HepG2 (cell line): Measurements from ENCODE around the gene TRPV2. TPM values are rescaled to one million over a fixed set of nuclear protein-coding genes. Genes with fewer than 3 reads are reported as not detected.

Source experiments
- AGO2 ChIP-seq: fragments of 200-400 bp; formaldehyde crosslinking; optimal IDR thresholded peaks from 2 replicates; pipeline ENCODE3; 2017; ENCODE audit warnings: mild to moderate bottlenecking, low read depth, low read length, moderate library complexity
- FOXA3 ChIP-seq: IDR thresholded peaks from 2 replicates; pipeline ENCODE4 v1.6.1; 2016; ENCODE audit warnings: missing genetic modification reagents, missing compliant biosample characterization
- LCORL ChIP-seq, 2 experiments: fragments of 450-650 bp in 1 of 2; sonication (generic) in 1 of 2; formaldehyde crosslinking in 1 of 2; IDR thresholded peaks; 2 replicates each; pipeline versions ENCODE4 v1.5.0 to v1.6.1; 2017 to 2020; ENCODE audit warnings: antibody characterized with exemption in 1 of 2, missing genetic modification reagents in 1 of 2
- NCOR1 ChIP-seq: fragments of 200-600 bp; sonication (generic); IDR thresholded peaks from 2 replicates; pipeline ENCODE4 v1.7.0; 2017; ENCODE audit warnings: antibody characterized with exemption, low read length, borderline replicate concordance
- POLR2A ChIP-seq, 2 experiments: IDR thresholded peaks; 2 replicates each; pipeline ENCODE4 v1.6.1; 2011; ENCODE audit warnings: low read depth in 2 of 2, low read length in 2 of 2, mild to moderate bottlenecking in 1 of 2, moderate library complexity in 1 of 2; ENCODE audit not compliant: insufficient read depth in 1 of 2
- POLR2AphosphoS2 ChIP-seq: IDR thresholded peaks from 2 replicates; pipeline ENCODE4 v1.6.1; 2011; ENCODE audit warnings: low read depth, low read length, improper control_type of control experiment
- RFX3 ChIP-seq: IDR thresholded peaks from 2 replicates; pipeline ENCODE4 v1.6.1; 2016; ENCODE audit warnings: missing biosample characterization, missing genetic modification reagents
- ZNF652 ChIP-seq: IDR thresholded peaks from 2 replicates; pipeline ENCODE4 v1.6.1; 2016; ENCODE audit warnings: low read depth, borderline replicate concordance
- ZNF747 ChIP-seq: sonication (generic); formaldehyde crosslinking; IDR thresholded peaks from 2 replicates; pipeline ENCODE4 v1.8.1; 2023; ENCODE audit warnings: missing genetic modification reagents, mild to moderate bottlenecking, borderline replicate concordance
- ZNF891 ChIP-seq: sonication (generic); formaldehyde crosslinking; IDR thresholded peaks from 2 replicates; pipeline ENCODE4 v1.5.0; 2020; ENCODE audit warnings: mild to moderate bottlenecking, missing genetic modification reagents
- polyA plus RNA-seq, 8 experiments: library from polyadenylated mRNA; depleted of rRNA in 3 of 8; stranded (reverse) in 7 of 8; unstranded in 1 of 8; fragments of >200 nt; fragmentation: Illumina TruSeq in 4 of 8; extraction: Trizol in 4 of 8; gene quantifications; 2 replicates each; pipeline versions ENCODE4 v1.2.1 to v1.2.3, GENCODE V29; 2011 to 2016; ENCODE audit warnings: low read depth in 4 of 8, missing spikeins in 1 of 8, mixed read lengths in 1 of 8; ENCODE audit not compliant: insufficient read depth in 1 of 8
- total RNA-seq, 5 experiments: library from RNA; depleted of rRNA; stranded (reverse); fragments of >200 nt; fragmentation: Illumina TruSeq; extraction: Trizol; gene quantifications; 2 replicates each; pipeline ENCODE4 v1.2.3, GENCODE V29; 2016; ENCODE audit warnings: low read depth in 1 of 5
- TF ChIP-seq, protein P1 (sequence below): sonication (generic); formaldehyde crosslinking; IDR thresholded peaks from 2 replicates; pipeline ENCODE4 v1.5.1; 2020; ENCODE audit warnings: missing genetic modification reagents, mild to moderate bottlenecking, borderline replicate concordance
- TF ChIP-seq, protein P2 (sequence below): sonication (generic); formaldehyde crosslinking; IDR thresholded peaks from 2 replicates; pipeline ENCODE4 v1.5.0; 2020; ENCODE audit warnings: mild to moderate bottlenecking, missing genetic modification reagents
- TF ChIP-seq, protein P3 (sequence below): IDR thresholded peaks from 2 replicates; pipeline ENCODE4 v1.6.1; 2016; ENCODE audit warnings: control low read depth
- TF ChIP-seq, protein P4 (sequence below): sonication (generic); formaldehyde crosslinking; IDR thresholded peaks from 2 replicates; pipeline ENCODE4 v1.4.0; 2020; ENCODE audit warnings: missing genetic modification reagents
- TF ChIP-seq, protein P5 (sequence below): sonication (generic); formaldehyde crosslinking; IDR thresholded peaks from 2 replicates; pipeline ENCODE4 v1.8.1; 2023; ENCODE audit warnings: mild to moderate bottlenecking, moderate library complexity, missing genetic modification reagents
- TF ChIP-seq, protein P6 (sequence below): sonication (generic); formaldehyde crosslinking; IDR thresholded peaks from 2 replicates; pipeline ENCODE4 v1.8.0; 2022; ENCODE audit warnings: mild to moderate bottlenecking, missing genetic modification reagents

The TRPV2 gene
- total and polyA plus RNA-seq, 2 of the 13 experiments (the other 11 are each of a cell fraction or from before 2014, with no cell fraction given), result 13.6 to 21.3 TPM

DNA sequence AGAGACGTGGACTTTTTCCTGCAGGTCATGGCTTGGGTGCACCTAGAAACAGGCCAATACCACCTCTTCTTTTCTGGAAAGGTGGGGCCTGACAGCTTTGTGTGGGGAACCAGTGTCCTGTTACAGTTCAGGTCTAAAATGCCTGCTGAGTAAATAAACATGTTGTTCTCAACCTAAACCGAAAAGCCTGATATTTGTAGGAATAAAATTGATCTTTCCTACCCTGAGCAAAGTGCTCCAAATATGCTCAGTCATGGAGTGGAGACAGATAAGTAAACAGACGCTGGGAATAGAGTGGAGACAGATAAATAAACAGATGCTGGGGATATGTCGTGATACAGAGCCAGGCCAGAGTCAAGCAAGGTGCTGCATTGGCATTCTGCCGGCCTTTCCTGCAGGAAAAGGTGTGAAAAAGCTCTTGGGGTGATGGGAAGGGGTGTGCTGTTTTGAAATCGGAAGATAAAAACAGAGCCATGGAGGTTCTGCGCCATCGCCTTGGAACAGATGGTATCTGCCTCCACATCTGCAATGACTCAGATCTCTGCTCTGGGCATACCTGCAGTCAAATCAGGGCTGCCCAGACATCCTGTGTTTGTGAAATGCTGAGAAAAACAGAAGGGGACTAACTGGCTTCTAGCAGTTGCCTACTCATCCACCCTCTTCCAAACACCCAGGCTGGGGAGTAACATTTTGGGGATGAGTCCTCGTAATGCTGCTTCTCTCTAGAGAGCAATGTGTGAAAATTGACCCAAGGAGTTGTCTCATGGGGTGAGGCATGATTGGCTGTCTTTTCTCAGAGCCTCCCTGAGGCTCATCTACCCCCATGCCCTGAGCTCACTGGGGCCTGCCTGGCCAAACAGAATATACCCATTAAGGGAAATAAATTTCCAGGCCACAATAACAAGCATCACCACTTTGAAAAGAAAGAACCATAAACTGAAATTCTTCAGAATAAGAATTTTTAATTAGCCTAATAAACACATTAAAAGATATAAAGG, 16.8 kb upstream of the TRPV2 start (continued):
- TF ChIP-seq, protein P1, sequence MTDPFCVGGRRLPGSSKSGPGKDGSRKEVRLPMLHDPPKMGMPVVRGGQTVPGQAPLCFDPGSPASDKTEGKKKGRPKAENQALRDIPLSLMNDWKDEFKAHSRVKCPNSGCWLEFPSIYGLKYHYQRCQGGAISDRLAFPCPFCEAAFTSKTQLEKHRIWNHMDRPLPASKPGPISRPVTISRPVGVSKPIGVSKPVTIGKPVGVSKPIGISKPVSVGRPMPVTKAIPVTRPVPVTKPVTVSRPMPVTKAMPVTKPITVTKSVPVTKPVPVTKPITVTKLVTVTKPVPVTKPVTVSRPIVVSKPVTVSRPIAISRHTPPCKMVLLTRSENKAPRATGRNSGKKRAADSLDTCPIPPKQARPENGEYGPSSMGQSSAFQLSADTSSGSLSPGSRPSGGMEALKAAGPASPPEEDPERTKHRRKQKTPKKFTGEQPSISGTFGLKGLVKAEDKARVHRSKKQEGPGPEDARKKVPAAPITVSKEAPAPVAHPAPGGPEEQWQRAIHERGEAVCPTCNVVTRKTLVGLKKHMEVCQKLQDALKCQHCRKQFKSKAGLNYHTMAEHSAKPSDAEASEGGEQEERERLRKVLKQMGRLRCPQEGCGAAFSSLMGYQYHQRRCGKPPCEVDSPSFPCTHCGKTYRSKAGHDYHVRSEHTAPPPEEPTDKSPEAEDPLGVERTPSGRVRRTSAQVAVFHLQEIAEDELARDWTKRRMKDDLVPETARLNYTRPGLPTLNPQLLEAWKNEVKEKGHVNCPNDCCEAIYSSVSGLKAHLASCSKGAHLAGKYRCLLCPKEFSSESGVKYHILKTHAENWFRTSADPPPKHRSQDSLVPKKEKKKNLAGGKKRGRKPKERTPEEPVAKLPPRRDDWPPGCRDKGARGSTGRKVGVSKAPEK (CRISPR knock-in tag), result no peak
- TF ChIP-seq, protein P2, sequence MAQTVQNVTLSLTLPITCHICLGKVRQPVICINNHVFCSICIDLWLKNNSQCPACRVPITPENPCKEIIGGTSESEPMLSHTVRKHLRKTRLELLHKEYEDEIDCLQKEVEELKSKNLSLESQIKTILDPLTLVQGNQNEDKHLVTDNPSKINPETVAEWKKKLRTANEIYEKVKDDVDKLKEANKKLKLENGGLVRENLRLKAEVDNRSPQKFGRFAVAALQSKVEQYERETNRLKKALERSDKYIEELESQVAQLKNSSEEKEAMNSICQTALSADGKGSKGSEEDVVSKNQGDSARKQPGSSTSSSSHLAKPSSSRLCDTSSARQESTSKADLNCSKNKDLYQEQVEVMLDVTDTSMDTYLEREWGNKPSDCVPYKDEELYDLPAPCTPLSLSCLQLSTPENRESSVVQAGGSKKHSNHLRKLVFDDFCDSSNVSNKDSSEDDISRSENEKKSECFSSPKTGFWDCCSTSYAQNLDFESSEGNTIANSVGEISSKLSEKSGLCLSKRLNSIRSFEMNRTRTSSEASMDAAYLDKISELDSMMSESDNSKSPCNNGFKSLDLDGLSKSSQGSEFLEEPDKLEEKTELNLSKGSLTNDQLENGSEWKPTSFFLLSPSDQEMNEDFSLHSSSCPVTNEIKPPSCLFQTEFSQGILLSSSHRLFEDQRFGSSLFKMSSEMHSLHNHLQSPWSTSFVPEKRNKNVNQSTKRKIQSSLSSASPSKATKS, result no peak
- TF ChIP-seq AGO2 (no peak), ZNF747 (no peak), FOXA3 (peak; percentile 52; the same call in 1 of the 2 replicates), RFX3 (CRISPR knock-in tag) (no peak), POLR2A (IDR thresholded peaks at IDR 0.05; ENCODE audit: insufficient read depth in 1 of 2, low read depth in 2 of 2, low read length in 2 of 2) (no peak), ZNF652 (CRISPR knock-in tag) (no peak), LCORL (IDR thresholded peaks at IDR 0.05) (no peak), LCORL (CRISPR knock-in tag; IDR thresholded peaks at IDR 0.05) (0 out of 2 replicates have a peak, but pooled peaks have one; percentile 30), POLR2AphosphoS2 (no peak), ZNF891 (peak; percentile 28; the same call in 1 of the 2 replicates), NCOR1 (peak; percentile 46; the same call in 1 of the 2 replicates)
- TF ChIP-seq, protein P3, sequence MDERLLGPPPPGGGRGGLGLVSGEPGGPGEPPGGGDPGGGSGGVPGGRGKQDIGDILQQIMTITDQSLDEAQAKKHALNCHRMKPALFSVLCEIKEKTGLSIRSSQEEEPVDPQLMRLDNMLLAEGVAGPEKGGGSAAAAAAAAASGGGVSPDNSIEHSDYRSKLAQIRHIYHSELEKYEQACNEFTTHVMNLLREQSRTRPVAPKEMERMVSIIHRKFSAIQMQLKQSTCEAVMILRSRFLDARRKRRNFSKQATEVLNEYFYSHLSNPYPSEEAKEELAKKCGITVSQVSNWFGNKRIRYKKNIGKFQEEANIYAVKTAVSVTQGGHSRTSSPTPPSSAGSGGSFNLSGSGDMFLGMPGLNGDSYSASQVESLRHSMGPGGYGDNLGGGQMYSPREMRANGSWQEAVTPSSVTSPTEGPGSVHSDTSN (CRISPR knock-in tag), result no peak
- TF ChIP-seq, protein P4, sequence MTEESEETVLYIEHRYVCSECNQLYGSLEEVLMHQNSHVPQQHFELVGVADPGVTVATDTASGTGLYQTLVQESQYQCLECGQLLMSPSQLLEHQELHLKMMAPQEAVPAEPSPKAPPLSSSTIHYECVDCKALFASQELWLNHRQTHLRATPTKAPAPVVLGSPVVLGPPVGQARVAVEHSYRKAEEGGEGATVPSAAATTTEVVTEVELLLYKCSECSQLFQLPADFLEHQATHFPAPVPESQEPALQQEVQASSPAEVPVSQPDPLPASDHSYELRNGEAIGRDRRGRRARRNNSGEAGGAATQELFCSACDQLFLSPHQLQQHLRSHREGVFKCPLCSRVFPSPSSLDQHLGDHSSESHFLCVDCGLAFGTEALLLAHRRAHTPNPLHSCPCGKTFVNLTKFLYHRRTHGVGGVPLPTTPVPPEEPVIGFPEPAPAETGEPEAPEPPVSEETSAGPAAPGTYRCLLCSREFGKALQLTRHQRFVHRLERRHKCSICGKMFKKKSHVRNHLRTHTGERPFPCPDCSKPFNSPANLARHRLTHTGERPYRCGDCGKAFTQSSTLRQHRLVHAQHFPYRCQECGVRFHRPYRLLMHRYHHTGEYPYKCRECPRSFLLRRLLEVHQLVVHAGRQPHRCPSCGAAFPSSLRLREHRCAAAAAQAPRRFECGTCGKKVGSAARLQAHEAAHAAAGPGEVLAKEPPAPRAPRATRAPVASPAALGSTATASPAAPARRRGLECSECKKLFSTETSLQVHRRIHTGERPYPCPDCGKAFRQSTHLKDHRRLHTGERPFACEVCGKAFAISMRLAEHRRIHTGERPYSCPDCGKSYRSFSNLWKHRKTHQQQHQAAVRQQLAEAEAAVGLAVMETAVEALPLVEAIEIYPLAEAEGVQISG, result no peak
- TF ChIP-seq, protein P5, sequence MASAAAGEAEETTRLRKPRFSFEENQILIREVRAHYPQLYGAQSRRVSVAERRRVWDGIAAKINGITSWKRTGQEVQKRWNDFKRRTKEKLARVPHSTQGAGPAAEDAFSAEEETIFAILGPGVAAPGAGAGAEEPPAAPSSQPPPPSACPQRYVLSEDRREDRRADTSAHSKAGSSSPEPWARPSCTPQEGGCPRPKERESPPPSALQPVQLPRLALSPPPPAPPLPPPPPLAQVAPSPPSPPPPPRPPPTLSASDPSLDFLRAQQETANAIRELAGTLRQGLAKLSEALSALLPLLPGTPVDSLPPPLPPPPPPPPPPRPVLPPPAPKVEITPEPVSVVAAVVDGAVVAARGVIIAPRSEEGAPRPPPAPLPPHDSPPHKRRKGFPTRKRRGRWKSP (CRISPR knock-in tag), result no peak
- TF ChIP-seq, protein P6, sequence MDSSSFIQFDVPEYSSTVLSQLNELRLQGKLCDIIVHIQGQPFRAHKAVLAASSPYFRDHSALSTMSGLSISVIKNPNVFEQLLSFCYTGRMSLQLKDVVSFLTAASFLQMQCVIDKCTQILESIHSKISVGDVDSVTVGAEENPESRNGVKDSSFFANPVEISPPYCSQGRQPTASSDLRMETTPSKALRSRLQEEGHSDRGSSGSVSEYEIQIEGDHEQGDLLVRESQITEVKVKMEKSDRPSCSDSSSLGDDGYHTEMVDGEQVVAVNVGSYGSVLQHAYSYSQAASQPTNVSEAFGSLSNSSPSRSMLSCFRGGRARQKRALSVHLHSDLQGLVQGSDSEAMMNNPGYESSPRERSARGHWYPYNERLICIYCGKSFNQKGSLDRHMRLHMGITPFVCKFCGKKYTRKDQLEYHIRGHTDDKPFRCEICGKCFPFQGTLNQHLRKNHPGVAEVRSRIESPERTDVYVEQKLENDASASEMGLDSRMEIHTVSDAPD (CRISPR knock-in tag), result no peak
